Inflammatory macrophage (primary cell): ENCODE measurements around the gene TBCD.

ENCODE experiments used
- DNase-seq, 2 donors: peaks; one replicate each; pipeline ENCODE4 v3.0.0-alpha.2; 2020 to 2022

The TBCD gene

DNA sequence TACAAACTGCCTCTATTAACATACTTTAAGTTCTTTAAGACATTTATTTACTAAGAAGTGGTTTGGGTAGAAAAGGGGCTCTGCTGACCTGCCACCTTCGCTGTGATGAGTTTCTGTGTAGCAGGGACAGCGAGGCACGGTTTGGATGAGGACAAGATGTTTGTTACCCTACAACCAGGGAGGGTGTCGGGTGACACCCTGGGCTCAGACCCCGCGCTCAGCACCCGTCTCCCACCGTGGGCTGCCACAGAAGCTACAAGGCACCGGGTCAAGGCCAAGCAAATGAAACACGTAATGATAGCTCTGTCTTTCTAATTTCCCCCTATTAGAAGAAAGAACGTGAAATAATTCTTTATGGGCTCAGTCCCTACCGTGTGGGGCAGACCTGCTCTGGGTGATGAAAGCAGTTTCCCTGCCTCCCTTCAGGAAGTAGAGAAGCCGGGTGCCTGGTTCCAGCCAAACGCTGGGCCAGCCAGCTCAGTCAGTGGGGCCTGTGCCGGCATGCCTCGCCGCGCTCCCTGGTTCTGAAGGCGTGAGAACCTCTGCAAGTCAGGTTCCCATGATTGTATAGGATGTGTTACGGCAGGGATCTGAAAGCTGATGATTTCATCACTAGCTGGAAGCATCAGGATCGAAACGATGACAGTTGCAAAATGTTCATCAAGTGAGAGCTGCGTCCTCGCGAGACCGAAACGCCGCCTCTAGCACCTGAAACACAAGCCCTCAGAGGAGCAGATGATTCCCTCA lies 84.1 kb downstream of the TBCD start:
- peak in 1 of 2 donors; percentile 36 for DNase-seq

DNA sequence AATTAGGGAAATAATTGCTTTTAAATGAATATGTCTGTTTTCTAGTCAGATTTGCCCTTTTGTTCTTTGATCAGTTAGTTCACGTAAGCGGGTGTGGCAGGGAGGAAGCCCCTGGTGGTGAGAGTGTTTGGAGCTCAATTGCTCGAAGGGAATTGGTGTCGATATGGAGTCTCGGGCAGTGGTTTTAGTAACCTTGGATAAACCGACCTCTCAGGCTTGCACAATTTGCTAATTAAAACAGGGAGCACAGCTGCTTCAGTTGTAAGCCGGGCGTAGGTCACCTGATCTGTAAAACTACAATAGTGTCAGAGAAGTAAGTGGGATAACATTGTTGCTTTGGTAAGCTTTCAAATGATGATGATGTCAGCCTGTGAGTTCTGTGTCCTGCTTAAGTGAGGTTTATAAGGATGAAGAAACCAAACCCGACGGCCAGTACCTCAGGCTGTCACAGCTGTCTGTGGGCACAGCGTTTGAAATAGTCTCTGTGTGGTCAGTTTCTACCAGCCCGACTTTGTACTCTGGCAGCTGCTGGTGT lies 85.0 kb downstream of the TBCD start:
- peak; percentile 79 to 87 for DNase-seq

- DNase-seq = peak; percentile 48 to 76
Measured at GRCh38 chr17:82837586-82838320, 85.9 kb downstream of the TBCD start.

- DNase-seq = peak; percentile 95
Measured at GRCh38 chr17:82838386-82839063, 86.7 kb downstream of the TBCD start.

- no peak for DNase-seq
Measured at GRCh38 chr17:82839617-82840292, 87.9 kb downstream of the TBCD start, which contains the start of gene ZNF750. Gene ZNF750, minus strand, starts transcription at chr17:82840022. Its CDS starts 7,568 bp downstream, at chr17:82832454.

- DNase-seq = no peak
Measured at GRCh38 chr17:82840431-82840831, 88.6 kb downstream of the TBCD start.

DNA sequence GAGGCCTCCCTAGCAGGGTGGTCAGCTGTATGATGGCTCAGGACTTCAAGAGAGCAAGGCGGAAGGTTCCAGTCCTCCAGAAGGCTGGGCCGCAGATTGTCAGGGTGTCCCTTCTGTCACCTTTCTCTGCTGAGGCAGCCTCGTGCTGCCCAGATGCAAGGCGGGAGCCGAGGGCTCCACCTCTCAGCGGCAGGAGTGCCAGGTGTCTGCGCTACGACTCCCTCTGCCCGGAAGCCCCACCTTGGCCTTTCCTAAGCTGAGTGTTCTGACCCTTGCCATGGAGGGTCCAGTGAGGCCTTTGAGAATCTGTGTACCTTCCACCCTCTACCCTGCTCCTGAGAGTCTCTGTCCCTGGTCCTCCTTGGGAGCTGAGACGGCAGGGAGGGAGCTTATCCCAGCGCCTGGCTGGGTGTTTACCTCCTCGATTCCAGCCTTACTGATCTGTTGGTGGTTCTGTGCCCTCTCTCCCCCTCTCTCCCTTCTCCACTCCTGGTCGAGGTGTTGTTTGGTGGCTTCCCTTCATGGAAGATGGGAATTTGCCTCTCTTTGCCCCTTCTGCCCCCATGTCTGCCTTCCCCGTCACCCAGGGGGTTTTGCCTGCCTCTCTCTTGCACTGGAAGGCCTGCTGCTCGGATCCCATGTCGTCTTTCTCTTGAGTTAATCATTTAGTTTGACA lies 90.2 kb downstream of the TBCD start:
- no peak for DNase-seq

DNA sequence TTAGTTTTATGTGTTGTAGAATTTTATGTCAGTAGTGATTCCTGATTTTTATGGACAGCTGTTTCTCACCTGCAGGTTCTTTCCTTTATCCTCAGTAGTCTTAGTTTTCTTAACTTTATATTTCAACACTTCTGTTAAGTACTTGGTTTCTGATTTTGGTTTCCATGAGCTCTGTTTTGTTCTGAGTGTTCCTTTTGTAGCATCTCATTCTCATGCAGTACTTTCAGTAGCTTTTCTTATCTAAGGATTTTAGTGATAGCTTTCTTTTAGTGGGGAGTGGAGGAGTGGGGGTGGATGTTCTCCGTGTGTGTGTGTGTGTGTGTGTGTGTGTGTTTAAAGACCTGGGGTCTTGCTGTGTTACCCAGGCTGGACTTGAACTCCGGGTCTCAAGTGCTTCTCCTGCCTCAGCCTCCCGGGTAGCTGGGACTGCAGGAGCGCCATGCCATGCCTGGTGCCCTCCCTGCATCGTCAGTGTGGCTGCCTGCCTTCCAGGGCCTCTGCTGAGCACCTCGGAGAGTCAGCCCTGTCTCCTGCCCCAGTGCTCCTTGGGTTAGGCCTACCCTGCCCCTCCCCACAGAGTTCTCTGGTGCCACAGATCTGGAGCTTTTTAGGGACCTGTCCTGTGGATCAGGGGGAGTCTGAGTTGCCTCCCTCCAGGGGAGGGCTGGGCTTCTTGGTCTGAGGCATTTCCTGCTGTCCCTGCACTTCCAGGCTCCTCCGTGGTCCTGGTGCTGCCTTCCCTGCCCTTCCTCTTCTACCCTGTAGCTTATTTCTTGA lies 92.2 kb downstream of the TBCD start:
- DNase-seq = no peak

GRCh38 chr17:82844796-82845162 lies 92.9 kb downstream of the TBCD start:
- DNase-seq = no peak

DNA sequence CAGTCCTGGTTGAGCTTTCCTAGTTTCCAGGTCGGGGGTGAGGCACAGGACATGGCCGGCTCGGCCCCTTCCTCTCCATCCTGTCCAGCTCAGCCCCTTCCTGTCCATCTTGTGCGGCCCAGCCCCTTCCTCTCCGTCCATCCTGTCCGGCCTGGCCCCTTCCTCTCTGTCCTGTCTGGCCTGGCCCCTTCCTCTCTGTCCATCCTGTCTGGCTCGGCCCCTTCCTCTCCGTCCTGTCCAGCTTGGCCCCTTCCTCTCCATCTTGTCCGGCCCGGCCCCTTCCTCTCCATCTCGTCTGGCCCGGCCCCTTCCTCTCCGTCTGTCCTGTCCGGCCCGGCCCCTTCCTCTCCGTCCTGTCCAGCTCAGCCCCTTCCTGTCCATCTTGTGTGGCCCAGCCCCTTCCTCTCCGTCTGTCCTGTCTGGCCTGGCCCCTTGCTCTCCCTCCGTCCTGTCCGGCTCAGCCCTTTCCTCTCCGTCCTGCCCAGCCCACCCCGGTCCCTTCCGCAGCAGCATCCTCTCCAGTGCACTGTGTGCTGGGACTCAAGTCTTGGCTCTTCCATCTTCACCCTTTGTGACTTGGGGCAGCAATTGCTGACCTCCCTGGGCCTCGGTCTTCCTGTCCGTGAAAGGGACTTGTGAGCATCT lies 93.4 kb downstream of the TBCD start:
- DNase-seq = no peak

GRCh38 chr17:82846061-82846691 lies 94.3 kb downstream of the TBCD start:
- DNase-seq = no peak

DNA sequence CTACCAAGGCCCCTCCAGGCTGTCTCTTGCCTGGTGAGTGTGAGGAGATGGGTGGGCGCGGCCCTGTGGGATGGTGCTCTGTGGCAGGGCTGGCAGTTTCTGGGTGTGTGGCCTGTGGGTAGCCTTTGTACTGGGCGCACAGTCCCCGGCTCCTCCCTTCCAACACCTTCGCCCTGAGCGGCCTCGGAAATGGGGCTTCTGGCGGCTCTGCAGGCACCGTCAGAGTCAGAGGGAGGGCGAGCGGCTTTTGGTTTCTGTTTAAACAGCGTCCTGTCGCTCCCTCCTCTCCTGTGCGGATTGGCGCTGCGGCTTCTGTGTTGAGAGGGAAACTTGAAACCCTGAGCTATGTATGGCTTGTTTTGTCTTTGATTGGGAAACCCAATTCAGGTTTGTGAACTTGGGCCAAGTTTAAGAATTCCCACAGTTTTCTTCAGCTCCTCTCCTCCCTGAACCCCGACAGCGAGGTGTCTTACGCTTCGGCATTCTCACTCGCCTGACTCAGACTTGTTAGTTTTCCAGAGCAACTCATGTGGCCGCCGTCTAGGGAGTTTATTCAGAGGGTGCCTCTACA lies 96.2 kb downstream of the TBCD start:
- DNase-seq = no peak

- peak in 1 of 2 donors; percentile 9 for DNase-seq
Measured at GRCh38 chr17:82849076-82849945, 97.4 kb downstream of the TBCD start.

DNA sequence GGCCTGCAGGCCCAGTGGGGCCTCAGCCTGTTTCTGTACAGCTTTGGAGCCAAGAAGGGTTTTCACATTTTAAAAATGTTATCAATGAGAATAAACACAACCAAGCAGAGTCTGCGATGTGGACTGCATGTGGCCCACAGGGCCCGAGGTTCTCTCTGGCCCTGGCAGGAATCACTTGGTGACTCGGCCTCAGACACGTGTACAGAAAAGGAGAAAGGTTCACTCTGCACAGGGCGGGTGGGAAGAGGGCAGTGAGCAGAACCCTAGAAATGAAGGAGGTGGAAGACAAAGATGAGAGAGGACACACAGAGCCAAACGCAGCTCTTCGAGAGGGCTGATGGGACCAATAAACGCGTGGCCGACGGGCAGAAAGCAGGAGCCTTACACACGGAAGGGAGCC lies 99.5 kb downstream of the TBCD start:
- no peak for DNase-seq

- no peak for DNase-seq
Measured at GRCh38 chr17:82854226-82854625, 102.4 kb downstream of the TBCD start.

- DNase-seq = no peak
Measured at GRCh38 chr17:82856361-82856760, 104.5 kb downstream of the TBCD start.

DNA sequence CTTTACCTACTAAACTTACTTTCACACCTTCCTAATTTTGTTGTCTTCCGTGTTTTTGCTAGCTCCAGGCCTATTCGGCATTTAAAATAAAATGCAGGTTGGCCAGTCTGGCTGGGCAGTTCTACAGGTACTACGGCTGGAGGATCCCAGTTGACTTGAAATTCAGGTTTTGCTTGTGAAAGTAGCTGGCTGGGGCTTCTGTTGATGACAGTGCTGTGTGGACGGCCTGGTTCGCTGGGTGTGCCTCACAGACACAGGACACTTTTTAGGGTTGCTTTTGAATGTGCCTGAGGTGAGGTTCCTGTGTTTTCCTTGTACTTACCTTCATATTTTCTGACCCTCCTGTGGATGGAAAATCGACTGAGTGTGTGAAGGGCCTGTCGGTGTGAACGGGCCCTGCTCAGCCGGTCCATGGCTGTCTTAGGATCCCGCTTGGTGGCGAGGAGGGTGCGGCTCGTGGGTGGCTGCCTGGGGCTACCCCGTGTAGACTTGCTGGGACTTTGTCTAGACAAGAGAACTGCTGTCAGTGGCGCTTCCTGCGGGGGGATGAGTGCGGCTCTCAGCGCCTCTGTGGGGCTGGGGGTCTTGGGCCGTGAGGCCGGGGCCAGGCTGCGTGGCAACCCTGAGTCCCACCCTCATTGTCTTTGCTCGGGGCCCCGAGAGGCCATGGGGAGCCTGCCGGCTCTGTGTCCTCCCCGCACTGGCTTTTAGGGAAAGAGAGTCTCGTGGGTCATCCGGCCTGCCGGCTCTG lies 106.7 kb downstream of the TBCD start:
- no peak for DNase-seq
